ENCODE measurements around the gene PNPO.

Gene PNPO

GRCh38 chr17:47941246-47942095, at the start of gene PNPO:
Gene PNPO, plus strand, starts transcription at chr17:47941571. Its CDS starts 105 bp downstream, at chr17:47941676.
- peak within 1 kb of the TSS; percentile 86 to 96 for H3K9ac ChIP-seq (ENCODE audit: low read depth in 1 of 2, low read length in 2 of 2)
- peak within 1 kb of the TSS; percentile 63 to 86 for H3K27ac ChIP-seq (ENCODE audit: low read depth in 2 of 2, low read length in 2 of 2)
- peak within 1 kb of the TSS; percentile 78 to 88 for H3K4me3 ChIP-seq (ENCODE audit: low read length in 2 of 2)
- H3K36me3 ChIP-seq (ENCODE audit: control insufficient read depth in 2 of 2, insufficient read depth in 2 of 2, low read length in 2 of 2), result peaks cover 0 to 7% of the 10 kb centered on the region in 2 donors
- H3K27me3 ChIP-seq (ENCODE audit: control insufficient read depth in 2 of 2, insufficient read depth in 2 of 2, low read length in 2 of 2), result no peaks in the 10 kb centered on the region
- H3K9me3 ChIP-seq (ENCODE audit: control insufficient read depth in 2 of 2, low read length in 2 of 2), result no peaks in the 10 kb centered on the region
- peaks cover 26 to 33% of the 10 kb centered on the region in 2 donors for H3K4me1 ChIP-seq (ENCODE audit: control insufficient read depth in 2 of 2, insufficient read depth in 2 of 2, low read length in 2 of 2)

GRCh38 chr17:47894498-47895346, 46.6 kb upstream of the PNPO start:
- H3K9me3 ChIP-seq (ENCODE audit: control insufficient read depth in 2 of 2, low read length in 2 of 2), result no peaks in the 10 kb centered on the region
- H3K9ac ChIP-seq (ENCODE audit: low read depth in 1 of 2, low read length in 2 of 2), result peak overlapping the region; percentile 97
- H3K27me3 ChIP-seq (ENCODE audit: control insufficient read depth in 2 of 2, insufficient read depth in 2 of 2, low read length in 2 of 2), result no peaks in the 10 kb centered on the region
- H3K4me3 ChIP-seq (ENCODE audit: low read length in 2 of 2), result peak overlapping the region; percentile 96
- peaks cover 5 to 10% of the 10 kb centered on the region in 2 donors for H3K36me3 ChIP-seq (ENCODE audit: control insufficient read depth in 2 of 2, insufficient read depth in 2 of 2, low read length in 2 of 2)
- peak overlapping the region; percentile 90 to 94 for H3K27ac ChIP-seq (ENCODE audit: low read depth in 2 of 2, low read length in 2 of 2)
- H3K4me1 ChIP-seq (ENCODE audit: control insufficient read depth in 2 of 2, insufficient read depth in 2 of 2, low read length in 2 of 2), result peaks cover 4 to 12% of the 10 kb centered on the region in 2 donors

- Histone ChIP-seq H3K9me3 (ENCODE audit: control insufficient read depth in 2 of 2, low read length in 2 of 2) (no peaks in the 10 kb centered on the region), H3K36me3 (ENCODE audit: control insufficient read depth in 2 of 2, insufficient read depth in 2 of 2, low read length in 2 of 2) (peaks cover 5 to 12% of the 10 kb centered on the region in 2 donors), H3K27me3 (ENCODE audit: control insufficient read depth in 2 of 2, insufficient read depth in 2 of 2, low read length in 2 of 2) (no peaks in the 10 kb centered on the region), H3K27ac (ENCODE audit: low read depth in 2 of 2, low read length in 2 of 2) (peak overlapping the region; percentile 90 to 94), H3K9ac (ENCODE audit: low read depth in 1 of 2, low read length in 2 of 2) (peak overlapping the region; percentile 97), H3K4me3 (ENCODE audit: low read length in 2 of 2) (peak overlapping the region; percentile 96), H3K4me1 (ENCODE audit: control insufficient read depth in 2 of 2, insufficient read depth in 2 of 2, low read length in 2 of 2) (peaks cover 4 to 12% of the 10 kb centered on the region in 2 donors)
Measured at GRCh38 chr17:47895347-47895855, 46.0 kb upstream of the PNPO start.

- peak within 1 kb of the TSS; percentile 97 to 98 for H3K9ac ChIP-seq (ENCODE audit: low read depth in 1 of 2, low read length in 2 of 2)
- H3K36me3 ChIP-seq (ENCODE audit: control insufficient read depth in 2 of 2, insufficient read depth in 2 of 2, low read length in 2 of 2), result peaks cover 7 to 12% of the 10 kb centered on the region in 2 donors
- peaks cover 4 to 12% of the 10 kb centered on the region in 2 donors for H3K4me1 ChIP-seq (ENCODE audit: control insufficient read depth in 2 of 2, insufficient read depth in 2 of 2, low read length in 2 of 2)
- peak within 1 kb of the TSS; percentile 97 for H3K27ac ChIP-seq (ENCODE audit: low read depth in 2 of 2, low read length in 2 of 2)
- peak within 1 kb of the TSS; percentile 96 to 97 for H3K4me3 ChIP-seq (ENCODE audit: low read length in 2 of 2)
- H3K27me3 ChIP-seq (ENCODE audit: control insufficient read depth in 2 of 2, insufficient read depth in 2 of 2, low read length in 2 of 2), result no peaks in the 10 kb centered on the region
- no peaks in the 10 kb centered on the region for H3K9me3 ChIP-seq (ENCODE audit: control insufficient read depth in 2 of 2, low read length in 2 of 2)
Measured at GRCh38 chr17:47895856-47896671, 45.3 kb upstream of the PNPO start, which contains the start of gene SP2. Gene SP2, plus strand, starts transcription at chr17:47896236. Its CDS starts 51 bp downstream, at chr17:47896287.

GRCh38 chr17:47896672-47897490, 44.5 kb upstream of the PNPO start:
- no peaks in the 10 kb centered on the region for H3K27me3 ChIP-seq (ENCODE audit: control insufficient read depth in 2 of 2, insufficient read depth in 2 of 2, low read length in 2 of 2)
- H3K9me3 ChIP-seq (ENCODE audit: control insufficient read depth in 2 of 2, low read length in 2 of 2), result no peaks in the 10 kb centered on the region
- H3K4me1 ChIP-seq (ENCODE audit: control insufficient read depth in 2 of 2, insufficient read depth in 2 of 2, low read length in 2 of 2), result peaks cover 4 to 12% of the 10 kb centered on the region in 2 donors
- H3K4me3 ChIP-seq (ENCODE audit: low read length in 2 of 2), result peak overlapping the region; percentile 95 to 97
- peaks cover 12% of the 10 kb centered on the region in 2 donors for H3K36me3 ChIP-seq (ENCODE audit: control insufficient read depth in 2 of 2, insufficient read depth in 2 of 2, low read length in 2 of 2)
- peak overlapping the region; percentile 97 for H3K27ac ChIP-seq (ENCODE audit: low read depth in 2 of 2, low read length in 2 of 2)
- H3K9ac ChIP-seq (ENCODE audit: low read depth in 1 of 2, low read length in 2 of 2), result peak overlapping the region; percentile 97 to 98

GRCh38 chr17:47897561-47897960, 43.8 kb upstream of the PNPO start:
- H3K4me1 ChIP-seq (ENCODE audit: control insufficient read depth in 2 of 2, insufficient read depth in 2 of 2, low read length in 2 of 2), result peaks cover 4 to 12% of the 10 kb centered on the region in 2 donors
- peaks cover 12% of the 10 kb centered on the region in 2 donors for H3K36me3 ChIP-seq (ENCODE audit: control insufficient read depth in 2 of 2, insufficient read depth in 2 of 2, low read length in 2 of 2)
- no peaks in the 10 kb centered on the region for H3K9me3 ChIP-seq (ENCODE audit: control insufficient read depth in 2 of 2, low read length in 2 of 2)
- H3K4me3 ChIP-seq (ENCODE audit: low read length in 2 of 2), result peak overlapping the region; percentile 95 to 97
- no peak overlapping the region for H3K27ac ChIP-seq (ENCODE audit: low read depth in 2 of 2, low read length in 2 of 2)
- no peaks in the 10 kb centered on the region for H3K27me3 ChIP-seq (ENCODE audit: control insufficient read depth in 2 of 2, insufficient read depth in 2 of 2, low read length in 2 of 2)
- H3K9ac ChIP-seq (ENCODE audit: low read depth in 1 of 2, low read length in 2 of 2), result peak overlapping the region in 1 of 2 donors; percentile 97

- peaks cover 4 to 12% of the 10 kb centered on the region in 2 donors for H3K4me1 ChIP-seq (ENCODE audit: control insufficient read depth in 2 of 2, insufficient read depth in 2 of 2, low read length in 2 of 2)
- no peak overlapping the region for H3K27ac ChIP-seq (ENCODE audit: low read depth in 2 of 2, low read length in 2 of 2)
Measured at GRCh38 chr17:47898241-47898640, 43.1 kb upstream of the PNPO start.

GRCh38 chr17:47899643-47900042, 41.7 kb upstream of the PNPO start:
- H3K9ac ChIP-seq (ENCODE audit: low read depth in 1 of 2, low read length in 2 of 2), result no peak overlapping the region
- peaks cover 12% of the 10 kb centered on the region in 2 donors for H3K36me3 ChIP-seq (ENCODE audit: control insufficient read depth in 2 of 2, insufficient read depth in 2 of 2, low read length in 2 of 2)
- H3K4me3 ChIP-seq (ENCODE audit: low read length in 2 of 2), result no peak overlapping the region
- H3K27me3 ChIP-seq (ENCODE audit: control insufficient read depth in 2 of 2, insufficient read depth in 2 of 2, low read length in 2 of 2), result no peaks in the 10 kb centered on the region
- H3K4me1 ChIP-seq (ENCODE audit: control insufficient read depth in 2 of 2, insufficient read depth in 2 of 2, low read length in 2 of 2), result peaks cover 4 to 12% of the 10 kb centered on the region in 2 donors
- H3K9me3 ChIP-seq (ENCODE audit: control insufficient read depth in 2 of 2, low read length in 2 of 2), result no peaks in the 10 kb centered on the region
- no peak overlapping the region for H3K27ac ChIP-seq (ENCODE audit: low read depth in 2 of 2, low read length in 2 of 2)

More at GRCh38 chr17:47898241-47898640, 43.1 kb upstream of the PNPO start:
- H3K36me3 ChIP-seq (ENCODE audit: control insufficient read depth in 2 of 2, insufficient read depth in 2 of 2, low read length in 2 of 2), result peaks cover 12% of the 10 kb centered on the region in 2 donors
- H3K9ac ChIP-seq (ENCODE audit: low read depth in 1 of 2, low read length in 2 of 2), result no peak overlapping the region
- no peaks in the 10 kb centered on the region for H3K27me3 ChIP-seq (ENCODE audit: control insufficient read depth in 2 of 2, insufficient read depth in 2 of 2, low read length in 2 of 2)
- no peak overlapping the region for H3K4me3 ChIP-seq (ENCODE audit: low read length in 2 of 2)
- no peaks in the 10 kb centered on the region for H3K9me3 ChIP-seq (ENCODE audit: control insufficient read depth in 2 of 2, low read length in 2 of 2)
